Measurements from ENCODE around the gene GMPPB. TPM values are rescaled to one million over a fixed set of nuclear protein-coding genes. Genes with fewer than 3 reads are reported as not detected.
A peak's percentile ranks its signal among the peaks of the same experiment; 100 is the strongest.

Gene GMPPB
- total RNA-seq, 3 donors from 2014 or later, result 67.0 to 71.8 (median 67.4) TPM

DNA sequence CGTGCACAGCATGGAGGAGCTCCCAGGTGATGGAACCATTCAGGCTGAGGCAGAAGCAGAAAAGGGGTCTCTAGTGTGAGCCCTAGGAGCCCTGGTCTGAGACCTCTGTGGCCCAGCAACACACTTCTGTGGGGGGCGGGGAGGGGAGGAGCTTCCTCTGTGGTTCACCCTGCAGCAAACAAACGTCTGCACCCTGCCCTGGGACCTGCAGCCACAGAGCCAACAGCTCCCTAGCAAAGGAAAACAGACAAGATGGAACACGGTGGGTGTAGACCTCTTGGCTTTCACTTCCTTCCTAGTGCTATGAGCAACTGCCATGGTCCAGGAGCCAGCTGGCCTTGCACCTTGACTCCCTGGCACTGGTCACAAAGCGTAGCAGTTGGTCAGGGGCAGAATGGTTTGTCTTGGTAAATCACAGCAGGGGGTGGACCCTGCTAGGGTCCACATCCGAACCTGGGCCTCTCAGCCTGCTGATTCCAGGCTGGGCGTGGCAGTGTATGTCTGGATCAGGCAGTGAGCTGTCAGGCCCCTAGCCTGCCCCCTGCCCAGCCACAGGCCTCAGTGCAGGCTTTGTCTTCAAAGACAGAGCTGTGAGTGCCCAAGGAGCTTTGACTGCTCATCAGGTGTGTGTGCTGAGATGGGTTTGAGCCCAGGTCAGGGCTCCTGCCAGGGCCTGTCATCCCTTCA is 11.0 kb downstream of the GMPPB start:
- Mint-ChIP-seq H3K9me3 (no peaks in the 10 kb centered on the region), H3K27me3 (ENCODE audit: low read depth) (no peaks in the 10 kb centered on the region), H3K4me1 (ENCODE audit: low read depth) (peaks cover 8% of the 10 kb centered on the region), H3K36me3 (ENCODE audit: insufficient read depth) (peaks cover 4% of the 10 kb centered on the region), H3K4me3 (no peak overlapping the region)
- DNase-seq, result no peak
- peak in 1 of 2 donors; percentile 13 for ATAC-seq

DNA sequence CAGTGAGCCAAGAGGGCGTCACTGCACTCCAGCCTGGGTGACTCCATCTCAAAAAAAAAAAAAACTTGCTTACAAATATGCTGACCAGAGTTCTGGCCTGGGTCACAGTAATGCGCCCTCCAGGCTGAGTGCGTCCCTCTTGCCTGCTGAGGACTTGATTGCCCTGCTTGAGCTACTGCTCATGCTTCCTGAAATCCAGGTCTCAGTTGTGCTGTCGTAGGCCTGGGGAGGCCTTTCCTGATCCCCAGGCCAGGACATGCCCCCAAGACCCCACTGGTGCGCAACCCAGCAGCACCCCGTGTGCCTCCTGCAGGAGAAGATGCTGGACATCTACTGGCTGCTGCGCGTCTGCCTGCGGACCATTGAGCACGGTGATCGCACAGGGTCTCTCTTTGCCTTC is 11.6 kb downstream of the GMPPB start:
- peaks cover 4% of the 10 kb centered on the region for H3K36me3 Mint-ChIP-seq (ENCODE audit: insufficient read depth)
- peaks cover 8% of the 10 kb centered on the region for H3K4me1 Mint-ChIP-seq (ENCODE audit: low read depth)
- no peak for ATAC-seq
- no peak for DNase-seq
- H3K9me3 Mint-ChIP-seq, result no peaks in the 10 kb centered on the region
- no peaks in the 10 kb centered on the region for H3K27me3 Mint-ChIP-seq (ENCODE audit: low read depth)
- no peak overlapping the region for H3K4me3 Mint-ChIP-seq

DNA sequence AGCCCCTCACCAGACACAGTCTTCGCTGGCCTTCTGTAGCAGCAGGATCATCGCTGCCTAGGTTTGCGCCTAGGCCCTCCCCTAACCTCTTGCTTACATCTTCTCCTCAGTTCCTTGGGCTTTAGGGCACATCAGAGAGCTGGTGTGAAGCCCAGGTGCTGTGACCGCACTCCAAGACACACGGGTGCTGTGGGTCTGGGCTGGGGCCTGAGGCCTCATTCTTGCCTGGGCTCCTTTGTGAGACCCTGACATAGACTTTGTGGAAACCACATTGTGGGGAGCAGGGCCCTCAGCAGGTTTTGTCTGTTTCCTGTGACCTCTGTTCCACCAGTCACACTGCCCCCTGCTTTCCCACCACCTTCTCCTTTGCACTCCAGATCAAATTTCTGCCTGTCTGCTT is 12.3 kb downstream of the GMPPB start:
- peaks cover 5% of the 10 kb centered on the region for H3K36me3 Mint-ChIP-seq (ENCODE audit: insufficient read depth)
- no peaks in the 10 kb centered on the region for H3K9me3 Mint-ChIP-seq
- DNase-seq (no peak), ATAC-seq (no peak)
- no peak overlapping the region for H3K4me3 Mint-ChIP-seq
- H3K4me1 Mint-ChIP-seq (ENCODE audit: low read depth), result peaks cover 8% of the 10 kb centered on the region
- H3K27me3 Mint-ChIP-seq (ENCODE audit: low read depth), result no peaks in the 10 kb centered on the region

DNA sequence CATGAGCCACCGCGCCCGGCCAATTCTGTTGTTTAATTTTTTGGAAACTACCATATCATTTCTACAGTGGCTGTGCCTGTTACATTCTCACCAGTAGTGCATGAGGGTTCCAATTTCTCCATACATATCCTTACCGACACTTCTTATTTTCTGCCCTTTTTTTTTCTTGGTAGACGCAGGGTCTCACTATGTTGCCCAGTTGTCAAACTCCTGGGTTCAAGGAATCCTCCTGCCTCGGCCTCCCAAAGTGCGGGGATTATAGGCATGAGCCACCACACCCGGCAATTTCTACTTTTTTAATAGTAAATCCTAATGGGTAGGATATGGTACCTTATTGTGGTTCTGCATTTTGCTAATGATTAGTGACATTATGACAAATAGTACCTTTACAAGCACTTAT is 13.9 kb downstream of the GMPPB start:
- Mint-ChIP-seq H3K36me3 (ENCODE audit: insufficient read depth) (peaks cover 5% of the 10 kb centered on the region), H3K27me3 (ENCODE audit: low read depth) (no peaks in the 10 kb centered on the region), H3K4me3 (no peak overlapping the region), H3K4me1 (ENCODE audit: low read depth) (peaks cover 8% of the 10 kb centered on the region), H3K9me3 (no peaks in the 10 kb centered on the region)
- DNase-seq, result no peak
- ATAC-seq, result no peak

DNA sequence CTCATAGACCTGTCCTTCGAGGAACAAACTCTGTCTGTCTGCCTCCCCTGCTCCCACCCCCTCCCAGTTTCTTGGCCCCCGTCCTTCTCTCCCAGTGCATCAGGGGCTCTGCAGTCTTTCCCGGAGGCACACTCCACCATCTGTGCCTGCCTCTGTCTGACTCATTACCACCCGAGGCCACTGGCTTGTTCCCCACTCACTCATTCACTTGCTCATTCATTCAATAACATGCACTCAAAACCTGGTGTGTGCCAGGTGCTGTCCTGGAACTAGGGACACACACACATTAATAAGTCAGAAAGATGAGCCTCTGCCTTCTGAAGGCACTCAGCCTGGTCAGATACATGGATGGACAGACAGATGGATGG is 16.7 kb downstream of the GMPPB start:
- Mint-ChIP-seq H3K4me1 (ENCODE audit: low read depth) (peaks cover 4% of the 10 kb centered on the region), H3K4me3 (no peak overlapping the region), H3K9me3 (no peaks in the 10 kb centered on the region), H3K27me3 (ENCODE audit: low read depth) (no peaks in the 10 kb centered on the region), H3K36me3 (ENCODE audit: insufficient read depth) (peaks cover 5% of the 10 kb centered on the region)
- DNase-seq (no peak), ATAC-seq (no peak)

DNA sequence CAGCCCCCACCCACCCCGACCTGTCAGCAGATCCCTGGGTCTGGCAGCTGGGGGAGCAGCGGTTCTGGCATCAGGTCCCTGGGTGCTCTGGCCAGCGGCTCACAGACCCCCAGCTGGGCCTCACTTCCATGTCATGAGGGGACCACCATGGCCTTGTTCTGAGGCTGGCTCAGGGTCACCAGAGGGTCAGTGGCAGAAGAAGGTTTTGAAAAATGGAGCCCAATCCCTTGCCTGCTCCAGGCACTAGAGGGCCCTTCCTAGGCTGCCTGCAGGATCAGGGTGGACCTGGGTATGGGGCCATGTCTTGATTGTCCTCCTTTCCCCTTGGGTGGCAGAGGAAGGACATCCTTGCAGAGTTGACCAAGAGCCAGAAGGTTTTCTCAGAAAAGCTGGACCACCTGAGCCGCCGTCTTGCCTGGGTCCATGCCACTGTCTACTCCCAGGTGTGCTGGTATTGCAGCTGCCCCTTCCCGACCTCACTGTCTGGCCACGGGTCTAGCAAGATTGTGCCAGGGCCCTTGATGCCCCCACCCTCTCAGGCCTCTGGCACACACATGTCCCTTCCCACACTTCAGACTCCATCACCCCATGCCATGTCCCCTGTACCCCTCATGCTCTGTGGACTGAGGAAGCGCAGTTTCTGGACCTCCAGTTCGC is 17.2 kb downstream of the GMPPB start:
- Mint-ChIP-seq H3K4me3 (no peak overlapping the region), H3K27me3 (ENCODE audit: low read depth) (no peaks in the 10 kb centered on the region), H3K4me1 (ENCODE audit: low read depth) (peaks cover 2% of the 10 kb centered on the region), H3K9me3 (no peaks in the 10 kb centered on the region), H3K36me3 (ENCODE audit: insufficient read depth) (peaks cover 5% of the 10 kb centered on the region)
- no peak for ATAC-seq
- no peak for DNase-seq

DNA sequence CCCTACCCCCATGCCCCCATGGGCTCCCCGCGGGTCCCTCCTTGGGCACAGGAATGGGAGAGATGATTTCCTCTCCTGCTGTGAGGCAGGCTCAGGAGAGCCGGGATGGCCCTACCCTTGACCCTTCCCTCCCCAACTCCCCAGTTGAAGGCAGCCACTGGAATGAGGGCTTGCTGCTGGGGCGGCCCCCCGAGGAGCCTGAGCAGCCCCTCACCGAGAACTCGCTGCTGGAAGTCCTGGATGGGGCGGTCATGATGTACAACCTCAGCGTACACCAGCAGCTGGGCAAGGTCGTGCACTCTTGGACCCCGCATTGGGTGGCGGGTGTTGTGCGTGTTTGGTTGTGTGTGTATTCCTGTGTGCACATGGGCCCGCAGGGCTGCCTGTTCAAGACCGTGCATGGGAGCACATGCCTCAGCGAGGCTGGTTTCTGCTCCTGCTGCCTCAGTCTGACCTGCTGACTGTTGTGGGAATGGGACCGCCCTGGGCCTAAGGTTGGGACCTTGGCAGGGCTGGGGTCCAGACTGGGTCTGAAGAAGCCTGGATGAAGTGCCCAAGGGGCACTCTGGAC is 18.3 kb downstream of the GMPPB start:
- Mint-ChIP-seq H3K36me3 (ENCODE audit: insufficient read depth) (peaks cover 5% of the 10 kb centered on the region), H3K4me3 (no peak overlapping the region), H3K4me1 (ENCODE audit: low read depth) (peaks cover 2% of the 10 kb centered on the region), H3K27me3 (ENCODE audit: low read depth) (no peaks in the 10 kb centered on the region), H3K9me3 (no peaks in the 10 kb centered on the region)
- no peak for DNase-seq
- ATAC-seq, result no peak

DNA sequence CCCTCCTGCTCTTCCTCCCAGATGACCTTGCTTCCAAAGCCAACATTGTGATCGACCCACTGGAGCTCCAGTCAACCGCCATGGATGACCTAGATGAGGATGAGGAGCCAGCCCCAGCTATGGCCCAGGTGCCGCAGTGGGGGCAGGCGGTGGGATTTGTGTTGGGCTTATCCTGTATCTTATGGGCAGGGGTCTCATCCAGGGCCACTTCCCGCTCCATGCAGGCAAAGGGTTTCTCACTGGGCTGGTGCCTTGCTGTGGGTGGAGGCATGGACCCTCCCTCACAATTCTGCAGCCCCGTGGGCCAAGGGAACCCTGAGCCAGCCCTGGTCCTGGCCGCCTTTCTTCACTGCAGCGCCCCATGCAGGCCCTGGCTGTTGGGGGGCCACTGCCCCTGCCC is 19.1 kb downstream of the GMPPB start:
- DNase-seq (no peak), ATAC-seq (no peak)
- peaks cover 2% of the 10 kb centered on the region for H3K4me1 Mint-ChIP-seq (ENCODE audit: low read depth)
- no peaks in the 10 kb centered on the region for H3K9me3 Mint-ChIP-seq
- H3K27me3 Mint-ChIP-seq (ENCODE audit: low read depth), result no peaks in the 10 kb centered on the region
- peaks cover 8% of the 10 kb centered on the region for H3K36me3 Mint-ChIP-seq (ENCODE audit: insufficient read depth)
- H3K4me3 Mint-ChIP-seq, result no peak overlapping the region

DNA sequence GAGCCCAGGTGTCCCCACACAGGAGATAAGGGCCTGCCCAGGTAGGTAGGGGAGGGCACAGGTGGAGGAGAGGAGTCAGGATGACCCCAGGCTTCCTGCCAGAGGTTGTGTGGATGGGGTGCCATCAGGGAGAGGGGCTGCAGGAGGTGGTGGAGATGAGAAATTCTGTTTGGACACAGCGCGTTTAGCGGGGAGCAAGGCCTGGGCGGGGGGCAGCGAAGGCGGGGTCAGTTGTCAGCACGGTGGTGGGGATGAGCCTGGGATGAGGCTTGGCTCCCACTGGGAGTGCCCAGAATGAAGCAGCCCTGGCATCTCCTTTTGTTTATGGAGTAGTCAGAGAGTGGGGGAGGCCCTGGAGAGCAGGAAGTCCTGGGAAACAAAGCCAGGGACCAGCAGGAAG is 19.8 kb downstream of the GMPPB start:
- Mint-ChIP-seq H3K27me3 (ENCODE audit: low read depth) (no peaks in the 10 kb centered on the region), H3K4me1 (ENCODE audit: low read depth) (peaks cover 2% of the 10 kb centered on the region), H3K36me3 (ENCODE audit: insufficient read depth) (peaks cover 8% of the 10 kb centered on the region), H3K4me3 (no peak overlapping the region), H3K9me3 (no peaks in the 10 kb centered on the region)
- no peak for DNase-seq
- ATAC-seq, result no peak

DNA sequence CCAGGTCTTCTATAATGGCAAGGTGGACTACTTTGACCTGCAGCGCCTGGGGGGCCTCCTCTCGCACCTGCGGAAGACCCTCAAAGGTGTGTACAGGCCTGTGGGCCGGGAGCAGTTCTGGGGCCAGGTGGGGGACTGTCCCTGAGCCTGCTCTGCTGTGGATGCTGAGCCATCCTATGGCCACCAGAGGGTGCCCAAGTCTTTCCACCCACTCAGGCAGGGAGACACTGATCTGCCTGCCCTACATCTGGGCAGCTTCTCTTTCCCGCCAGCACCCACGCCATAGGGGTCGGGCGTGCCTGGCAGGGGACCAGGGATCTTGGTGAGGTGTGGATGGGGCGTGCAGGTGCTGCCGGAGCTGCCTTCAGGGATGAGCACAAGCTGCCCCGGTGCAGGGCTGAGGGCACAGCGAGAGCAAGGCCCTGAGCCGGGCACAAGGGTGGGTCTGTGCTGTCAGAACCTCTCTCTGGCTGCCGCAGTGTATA is 20.3 kb downstream of the GMPPB start:
- H3K4me3 Mint-ChIP-seq, result no peak overlapping the region

DNA sequence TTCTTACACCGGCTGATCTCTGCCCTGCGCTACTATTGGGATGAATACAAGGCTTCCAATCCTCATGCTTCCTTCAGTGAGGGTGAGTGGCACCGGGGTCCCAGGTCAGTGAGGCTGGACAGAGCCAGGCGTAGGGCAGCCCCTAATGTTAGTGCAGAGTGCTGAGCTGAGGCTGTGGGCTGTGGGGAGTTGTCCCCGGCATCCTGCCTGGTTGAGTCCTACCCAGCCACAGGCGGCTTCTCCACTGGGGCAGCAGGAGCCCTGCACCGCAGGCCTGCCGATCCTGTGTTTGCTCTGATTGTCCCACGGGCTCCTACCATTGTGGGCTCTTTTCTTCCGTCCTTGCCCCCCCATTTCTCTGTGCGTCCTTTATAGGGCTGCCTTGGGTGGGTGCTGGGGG is 21.1 kb downstream of the GMPPB start:
- Mint-ChIP-seq H3K4me1 (ENCODE audit: low read depth) (peaks cover 2% of the 10 kb centered on the region), H3K4me3 (no peak overlapping the region), H3K36me3 (ENCODE audit: insufficient read depth) (peaks cover 7% of the 10 kb centered on the region), H3K27me3 (ENCODE audit: low read depth) (no peaks in the 10 kb centered on the region), H3K9me3 (no peaks in the 10 kb centered on the region)
- no peak for ATAC-seq
- no peak for DNase-seq

More for the DNA sequence above, 20.3 kb downstream of the GMPPB start:
- H3K27me3 Mint-ChIP-seq (ENCODE audit: low read depth), result no peaks in the 10 kb centered on the region
- peak; percentile 97 to 98 for ATAC-seq
- H3K4me1 Mint-ChIP-seq (ENCODE audit: low read depth), result peaks cover 2% of the 10 kb centered on the region
- H3K36me3 Mint-ChIP-seq (ENCODE audit: insufficient read depth), result peaks cover 7% of the 10 kb centered on the region
- no peaks in the 10 kb centered on the region for H3K9me3 Mint-ChIP-seq
- DNase-seq, result peak; percentile 59

DNA sequence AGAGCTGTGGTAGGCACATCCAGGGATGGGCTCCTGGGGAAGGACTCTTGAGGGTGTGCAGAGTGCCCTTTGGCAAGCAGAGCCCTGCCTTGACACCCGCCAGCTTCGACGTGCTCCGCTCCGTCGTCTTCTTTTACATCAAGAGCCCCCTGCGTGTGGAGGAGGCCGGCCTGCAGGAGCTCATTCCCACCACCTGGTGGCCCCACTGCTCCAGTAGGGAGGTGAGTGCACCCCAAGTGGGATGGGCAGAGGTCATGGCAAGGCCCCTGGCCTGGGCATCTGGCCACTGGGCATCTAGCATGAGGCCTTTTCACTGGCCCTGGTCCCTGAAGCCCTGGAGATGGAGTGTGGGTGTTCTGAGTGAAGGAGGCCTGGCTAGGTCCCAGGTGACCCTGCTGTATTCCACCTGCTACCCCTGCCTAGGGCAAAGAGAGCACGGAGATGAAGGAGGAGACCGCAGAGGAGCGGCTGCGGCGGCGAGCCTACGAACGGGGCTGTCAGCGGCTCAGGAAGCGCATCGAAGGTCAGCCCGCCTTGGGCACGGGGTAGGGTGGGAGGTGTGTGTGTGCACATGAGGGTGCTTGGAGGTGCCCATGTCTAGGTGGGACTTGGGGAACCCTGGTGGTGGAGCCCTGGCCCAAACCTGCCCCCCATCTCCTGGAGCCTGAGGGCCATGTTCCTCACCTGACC is 22.2 kb downstream of the GMPPB start:
- peaks cover 2% of the 10 kb centered on the region for H3K4me1 Mint-ChIP-seq (ENCODE audit: low read depth)
- peaks cover 7% of the 10 kb centered on the region for H3K36me3 Mint-ChIP-seq (ENCODE audit: insufficient read depth)
- ATAC-seq, result no peak
- no peak overlapping the region for H3K4me3 Mint-ChIP-seq
- DNase-seq, result no peak
- no peaks in the 10 kb centered on the region for H3K27me3 Mint-ChIP-seq (ENCODE audit: low read depth)
- H3K9me3 Mint-ChIP-seq, result no peaks in the 10 kb centered on the region

DNA sequence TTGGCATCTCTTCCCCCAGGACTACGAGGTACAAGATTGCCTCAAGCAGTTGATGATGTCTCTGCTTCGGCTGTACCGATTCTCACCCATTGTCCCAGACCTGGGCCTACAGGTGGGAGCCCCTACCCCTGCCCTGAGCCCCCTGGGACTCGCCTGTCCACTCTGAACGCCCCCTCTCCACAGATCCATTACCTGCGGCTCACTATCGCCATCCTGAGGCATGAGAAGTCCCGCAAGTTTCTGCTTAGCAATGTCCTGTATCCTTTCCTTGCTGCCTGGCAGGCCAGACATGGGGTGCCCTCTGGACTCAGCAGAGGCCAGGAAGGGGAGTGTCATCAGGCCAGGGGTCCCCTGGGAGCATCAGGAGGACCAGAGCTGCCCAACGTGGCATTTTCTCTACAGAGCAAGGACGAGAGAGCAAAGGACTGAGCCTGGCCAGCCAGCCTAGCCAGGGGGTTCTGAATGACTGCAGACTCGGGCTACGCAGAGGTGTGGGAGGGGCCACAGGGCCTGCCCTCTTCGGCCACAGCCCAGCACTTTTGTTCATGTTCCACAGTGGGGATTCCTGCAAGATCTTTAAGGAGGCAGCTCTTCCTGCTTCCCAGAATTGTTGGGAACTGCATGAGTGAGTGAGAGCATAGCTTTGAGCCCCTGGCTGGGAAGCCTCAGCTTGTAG is 23.2 kb downstream of the GMPPB start:
- no peak overlapping the region for H3K4me3 Mint-ChIP-seq
- no peaks in the 10 kb centered on the region for H3K9me3 Mint-ChIP-seq
- H3K4me1 Mint-ChIP-seq (ENCODE audit: low read depth), result peaks cover 2% of the 10 kb centered on the region
- H3K36me3 Mint-ChIP-seq (ENCODE audit: insufficient read depth), result peaks cover 7% of the 10 kb centered on the region
- ATAC-seq, result no peak
- no peaks in the 10 kb centered on the region for H3K27me3 Mint-ChIP-seq (ENCODE audit: low read depth)
- no peak for DNase-seq

DNA sequence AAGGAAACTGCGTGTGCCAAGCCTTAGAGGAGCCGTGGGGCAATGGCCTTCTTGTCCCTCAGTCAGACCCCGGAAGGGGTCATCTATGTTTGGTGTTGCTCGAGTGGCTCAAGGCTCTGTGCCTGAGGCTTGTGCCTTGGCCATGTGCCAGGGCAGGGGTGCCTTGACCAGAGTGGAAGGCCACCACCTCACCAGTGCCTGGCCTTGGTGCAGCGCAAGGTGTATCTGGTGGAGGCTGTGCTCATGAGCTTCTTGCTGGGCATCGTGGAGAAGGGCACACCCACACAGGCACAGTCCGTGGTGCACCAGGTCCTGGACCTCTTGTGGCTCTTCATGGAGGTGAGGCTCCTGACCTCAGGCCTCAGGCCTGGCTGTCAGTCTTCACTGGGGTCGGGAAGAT is 23.7 kb downstream of the GMPPB start:
- DNase-seq (no peak), ATAC-seq (no peak)
- Mint-ChIP-seq H3K36me3 (ENCODE audit: insufficient read depth) (peaks cover 7% of the 10 kb centered on the region), H3K27me3 (ENCODE audit: low read depth) (no peaks in the 10 kb centered on the region), H3K4me1 (ENCODE audit: low read depth) (peaks cover 2% of the 10 kb centered on the region), H3K4me3 (no peak overlapping the region), H3K9me3 (no peaks in the 10 kb centered on the region)
